Measurements from ENCODE around the gene CRKL.
"Not testable (repeated sequence)": the region's sequence is repeated elsewhere in the genome, so short reads cannot be mapped to it uniquely, and the experiment has no call there.

The CRKL gene

DNA sequence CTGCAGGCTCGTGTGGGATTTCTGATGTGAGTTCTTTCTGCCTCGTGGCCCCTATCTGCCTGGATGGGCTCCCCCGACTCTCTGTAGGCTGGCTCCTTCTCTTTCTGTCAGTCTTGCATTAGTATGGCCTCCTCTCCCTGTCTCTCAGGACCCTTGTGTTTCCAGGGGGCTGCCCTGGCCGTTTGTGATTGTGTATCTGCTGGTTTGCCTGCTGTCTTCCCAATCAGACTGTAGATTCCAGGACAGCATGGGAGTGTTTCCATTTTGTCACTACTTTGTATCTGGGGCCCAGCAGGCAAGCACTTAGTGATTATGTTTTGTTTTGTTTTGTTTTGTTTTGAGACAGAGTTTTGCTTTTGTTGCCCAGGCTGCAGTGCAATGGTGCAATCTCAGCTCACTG is 32.8 kb upstream of the CRKL start:
- Histone ChIP-seq H3K4me3 (ENCODE audit: low read depth, low read length) (no peak overlapping the region), H3K9ac (ENCODE audit: low read depth, low read length) (no peak overlapping the region), H3K9me3 (ENCODE audit: control insufficient read depth, insufficient read depth, low read length) (no peaks in the 10 kb centered on the region), H3K36me3 (ENCODE audit: control insufficient read depth, insufficient read depth, low read length) (peaks cover 33% of the 10 kb centered on the region), H3K4me1 (ENCODE audit: control insufficient read depth, insufficient read depth, low read length) (peaks cover 3% of the 10 kb centered on the region; the same call in 1 of the 2 replicates), H3K27ac (ENCODE audit: low read depth, low read length) (no peak overlapping the region), H3K27me3 (ENCODE audit: control insufficient read depth, insufficient read depth, low read length) (no peaks in the 10 kb centered on the region)

DNA sequence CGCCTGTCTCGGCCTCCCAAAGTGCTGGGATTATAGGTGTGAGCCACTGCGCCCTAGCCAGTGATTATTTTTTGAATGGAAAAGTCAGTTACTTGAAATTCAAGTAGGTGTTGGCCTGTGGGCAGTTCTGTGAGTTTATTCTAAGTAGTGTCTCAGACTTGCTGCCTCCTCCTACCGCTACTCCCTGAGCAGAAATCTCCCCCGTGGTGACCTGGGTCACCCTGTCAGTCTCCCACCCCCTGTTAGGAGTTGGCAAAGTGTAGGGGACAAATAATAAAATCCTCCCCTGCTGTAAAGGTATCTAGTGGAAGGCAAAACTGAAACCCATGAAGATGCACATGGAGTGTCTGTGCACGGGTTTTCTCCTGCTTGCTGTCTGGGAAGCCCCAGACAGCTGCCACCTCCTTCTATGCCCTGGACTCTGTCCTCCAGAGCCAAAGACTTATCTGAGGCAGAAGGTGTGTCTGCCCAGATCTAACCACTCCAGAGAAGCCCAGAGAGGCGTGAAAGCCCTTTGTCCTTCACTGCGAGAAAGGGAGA is 32.1 kb upstream of the CRKL start:
- Histone ChIP-seq H3K9ac (ENCODE audit: low read depth, low read length) (no peak overlapping the region), H3K4me3 (ENCODE audit: low read depth, low read length) (no peak overlapping the region)

DNA sequence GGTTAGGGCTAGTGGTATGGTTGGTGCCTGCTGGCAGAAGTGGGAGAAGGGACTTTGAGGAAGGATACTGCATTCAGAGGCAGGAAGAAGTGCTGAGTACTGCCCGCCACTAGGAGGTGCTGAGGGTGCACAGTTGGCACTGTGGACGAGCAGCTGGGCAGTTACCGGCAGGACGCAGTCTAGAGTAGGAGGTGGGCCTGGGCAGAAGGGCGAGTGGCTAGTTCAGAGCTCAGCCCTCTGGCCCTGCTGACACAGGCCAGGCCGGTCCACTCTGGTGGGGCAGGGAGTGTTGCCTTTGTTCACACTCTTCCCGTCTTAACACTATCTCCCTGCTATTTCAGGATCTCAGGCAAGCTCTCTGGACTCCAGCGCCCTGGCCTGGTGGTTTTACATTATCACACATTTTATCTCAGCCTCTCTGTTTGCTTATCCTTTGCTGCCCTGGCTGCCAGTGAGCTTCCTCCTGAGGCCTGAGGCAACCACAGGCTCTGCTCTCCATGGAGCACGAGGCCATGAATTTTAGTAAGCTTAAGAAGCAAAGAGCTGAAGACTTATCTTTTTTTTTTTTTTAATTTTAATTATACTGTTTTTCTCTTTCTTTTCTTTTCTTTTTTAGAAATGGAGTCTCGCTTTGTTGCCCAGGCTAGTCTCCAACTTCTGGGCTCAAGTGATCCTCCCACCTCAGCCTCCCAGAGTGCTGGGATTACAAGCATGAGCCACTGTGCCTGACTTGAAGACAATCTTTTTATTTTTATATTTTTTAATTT is 31.5 kb upstream of the CRKL start:
- Histone ChIP-seq H3K4me3 (ENCODE audit: low read depth, low read length) (no peak overlapping the region), H3K4me1 (ENCODE audit: control insufficient read depth, insufficient read depth, low read length) (peaks cover 3% of the 10 kb centered on the region; the same call in 1 of the 2 replicates), H3K36me3 (ENCODE audit: control insufficient read depth, insufficient read depth, low read length) (peaks cover 33% of the 10 kb centered on the region), H3K9ac (ENCODE audit: low read depth, low read length) (no peak overlapping the region), H3K27ac (ENCODE audit: low read depth, low read length) (no peak overlapping the region), H3K9me3 (ENCODE audit: control insufficient read depth, insufficient read depth, low read length) (no peaks in the 10 kb centered on the region), H3K27me3 (ENCODE audit: control insufficient read depth, insufficient read depth, low read length) (no peaks in the 10 kb centered on the region)

More for the DNA sequence above, 32.1 kb upstream of the CRKL start:
- Histone ChIP-seq H3K4me1 (ENCODE audit: control insufficient read depth, insufficient read depth, low read length) (peaks cover 3% of the 10 kb centered on the region; the same call in 1 of the 2 replicates), H3K27ac (ENCODE audit: low read depth, low read length) (no peak overlapping the region), H3K36me3 (ENCODE audit: control insufficient read depth, insufficient read depth, low read length) (peaks cover 33% of the 10 kb centered on the region), H3K27me3 (ENCODE audit: control insufficient read depth, insufficient read depth, low read length) (no peaks in the 10 kb centered on the region), H3K9me3 (ENCODE audit: control insufficient read depth, insufficient read depth, low read length) (no peaks in the 10 kb centered on the region)

DNA sequence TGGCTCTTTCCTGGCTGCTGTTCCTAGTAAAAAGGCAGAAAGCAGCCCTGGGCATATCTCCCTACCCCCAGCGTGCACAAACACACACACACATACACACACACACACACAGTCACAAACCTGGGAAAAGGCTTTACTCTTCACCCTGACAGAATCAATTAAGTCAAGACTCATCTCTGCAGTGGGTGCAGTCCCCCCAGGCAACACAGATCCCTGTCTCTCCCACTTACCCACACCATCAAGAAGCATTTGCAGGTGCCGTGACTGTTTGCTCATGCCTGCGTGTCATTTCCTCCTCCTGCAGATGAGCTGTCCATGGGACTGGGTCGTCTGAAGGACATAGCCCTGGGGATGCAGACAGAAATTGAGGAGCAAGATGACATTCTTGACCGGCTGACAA is 29.8 kb upstream of the CRKL start:
- Histone ChIP-seq H3K27ac (ENCODE audit: low read depth, low read length) (no peak overlapping the region), H3K9ac (ENCODE audit: low read depth, low read length) (no peak overlapping the region), H3K4me3 (ENCODE audit: low read depth, low read length) (no peak overlapping the region), H3K4me1 (ENCODE audit: control insufficient read depth, insufficient read depth, low read length) (peaks cover 3% of the 10 kb centered on the region; the same call in 1 of the 2 replicates), H3K36me3 (ENCODE audit: control insufficient read depth, insufficient read depth, low read length) (peaks cover 27% of the 10 kb centered on the region), H3K9me3 (ENCODE audit: control insufficient read depth, insufficient read depth, low read length) (no peaks in the 10 kb centered on the region), H3K27me3 (ENCODE audit: control insufficient read depth, insufficient read depth, low read length) (no peaks in the 10 kb centered on the region)

DNA sequence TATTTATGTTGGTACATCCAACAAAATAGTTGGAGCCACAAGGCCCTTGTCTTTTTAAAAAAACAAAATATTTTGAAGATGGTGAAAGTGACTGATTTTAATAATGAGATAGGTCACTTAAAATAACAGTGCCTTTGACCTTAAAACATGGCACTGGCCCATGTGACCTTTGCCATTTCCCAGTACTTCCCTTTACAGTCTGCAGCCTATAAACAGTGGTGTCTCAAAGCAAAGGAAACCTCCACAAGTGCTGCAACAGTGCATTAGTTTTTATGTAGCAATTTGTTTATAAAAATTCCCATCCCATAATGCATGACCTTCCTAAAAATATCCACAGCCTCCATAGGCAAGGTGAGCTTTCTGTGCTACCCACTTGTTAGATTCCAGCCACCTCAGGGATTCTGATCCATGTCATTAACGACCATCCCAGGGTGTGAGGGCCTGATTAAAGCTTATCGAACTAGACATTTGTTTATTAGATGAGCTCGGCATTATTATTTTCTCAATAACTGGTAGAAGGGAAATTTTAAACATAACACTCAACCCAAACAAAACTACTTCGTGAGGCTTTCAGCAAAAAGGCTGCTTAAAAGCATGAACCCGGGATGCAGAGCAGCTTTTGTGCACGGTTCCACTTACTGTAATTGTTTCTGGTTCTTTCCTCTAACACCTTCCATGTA is 28.0 kb upstream of the CRKL start:
- peaks cover 3% of the 10 kb centered on the region; the same call in 1 of the 2 replicates for H3K4me1 ChIP-seq (ENCODE audit: control insufficient read depth, insufficient read depth, low read length)
- no peaks in the 10 kb centered on the region for H3K27me3 ChIP-seq (ENCODE audit: control insufficient read depth, insufficient read depth, low read length)
- H3K36me3 ChIP-seq (ENCODE audit: control insufficient read depth, insufficient read depth, low read length), result peaks cover 21% of the 10 kb centered on the region
- no peak overlapping the region for H3K27ac ChIP-seq (ENCODE audit: low read depth, low read length)
- H3K4me3 ChIP-seq (ENCODE audit: low read depth, low read length), result no peak overlapping the region
- no peaks in the 10 kb centered on the region for H3K9me3 ChIP-seq (ENCODE audit: control insufficient read depth, insufficient read depth, low read length)
- no peak overlapping the region for H3K9ac ChIP-seq (ENCODE audit: low read depth, low read length)

DNA sequence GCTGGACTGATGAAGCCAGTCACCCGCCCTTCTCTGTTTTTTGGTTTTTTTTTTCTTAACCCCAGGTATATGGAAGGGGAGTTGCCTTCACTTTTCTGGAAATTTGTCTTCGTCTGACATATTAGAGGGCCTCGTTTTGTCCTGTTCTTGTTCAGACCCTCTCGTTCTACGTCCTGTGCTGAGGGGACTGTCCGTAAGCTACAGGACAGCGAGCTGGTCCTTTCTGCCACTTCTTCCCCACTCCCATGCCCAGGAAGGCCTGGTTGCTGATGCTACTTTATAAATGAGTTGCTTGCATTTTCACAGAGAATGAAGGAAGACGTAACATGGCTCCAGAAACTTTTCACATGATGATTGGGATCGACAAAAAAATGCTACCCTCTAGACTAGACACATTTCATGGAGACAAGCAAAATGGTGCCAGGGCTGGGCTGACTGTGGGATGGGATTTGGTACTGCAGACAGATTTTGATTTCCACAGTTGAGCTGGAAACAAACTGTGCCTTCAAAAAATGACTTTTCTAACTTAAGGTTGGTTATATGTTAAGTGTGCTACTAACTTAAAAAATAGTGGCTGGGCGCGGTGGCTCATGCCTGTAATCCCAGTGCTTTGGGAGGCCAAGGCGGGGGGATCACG is 27.2 kb upstream of the CRKL start:
- H3K9me3 ChIP-seq (ENCODE audit: control insufficient read depth, insufficient read depth, low read length), result no peaks in the 10 kb centered on the region
- no peak overlapping the region for H3K4me3 ChIP-seq (ENCODE audit: low read depth, low read length)
- H3K27ac ChIP-seq (ENCODE audit: low read depth, low read length), result no peak overlapping the region
- peaks cover 21% of the 10 kb centered on the region for H3K36me3 ChIP-seq (ENCODE audit: control insufficient read depth, insufficient read depth, low read length)
- no peak overlapping the region for H3K9ac ChIP-seq (ENCODE audit: low read depth, low read length)
- H3K4me1 ChIP-seq (ENCODE audit: control insufficient read depth, insufficient read depth, low read length), result peaks cover 3% of the 10 kb centered on the region; the same call in 1 of the 2 replicates
- H3K27me3 ChIP-seq (ENCODE audit: control insufficient read depth, insufficient read depth, low read length), result no peaks in the 10 kb centered on the region

DNA sequence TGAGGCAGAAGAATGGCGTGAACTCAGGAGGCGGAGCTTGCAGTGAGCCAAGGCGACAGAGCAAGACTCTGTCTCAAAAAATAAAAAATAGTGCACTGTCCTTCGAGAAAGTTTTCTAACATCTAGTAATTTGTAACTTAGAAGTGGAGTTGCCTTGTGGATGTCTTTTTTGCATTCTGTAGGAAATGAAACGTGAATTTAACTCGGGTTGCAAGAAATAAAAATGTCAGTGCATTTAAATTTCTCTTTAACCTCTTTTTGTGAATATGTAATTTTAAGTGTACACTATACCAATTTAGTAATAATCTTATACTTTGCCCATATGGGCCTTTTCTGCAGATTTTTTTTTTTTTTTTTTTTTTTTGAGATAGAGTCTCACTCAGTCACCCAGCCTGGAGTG is 26.2 kb upstream of the CRKL start:
- Histone ChIP-seq H3K27me3 (ENCODE audit: control insufficient read depth, insufficient read depth, low read length) (no peaks in the 10 kb centered on the region), H3K4me3 (ENCODE audit: low read depth, low read length) (no peak overlapping the region), H3K4me1 (ENCODE audit: control insufficient read depth, insufficient read depth, low read length) (no peaks in the 10 kb centered on the region), H3K36me3 (ENCODE audit: control insufficient read depth, insufficient read depth, low read length) (peaks cover 21% of the 10 kb centered on the region), H3K9ac (ENCODE audit: low read depth, low read length) (no peak overlapping the region), H3K27ac (ENCODE audit: low read depth, low read length) (no peak overlapping the region), H3K9me3 (ENCODE audit: control insufficient read depth, insufficient read depth, low read length) (no peaks in the 10 kb centered on the region)

DNA sequence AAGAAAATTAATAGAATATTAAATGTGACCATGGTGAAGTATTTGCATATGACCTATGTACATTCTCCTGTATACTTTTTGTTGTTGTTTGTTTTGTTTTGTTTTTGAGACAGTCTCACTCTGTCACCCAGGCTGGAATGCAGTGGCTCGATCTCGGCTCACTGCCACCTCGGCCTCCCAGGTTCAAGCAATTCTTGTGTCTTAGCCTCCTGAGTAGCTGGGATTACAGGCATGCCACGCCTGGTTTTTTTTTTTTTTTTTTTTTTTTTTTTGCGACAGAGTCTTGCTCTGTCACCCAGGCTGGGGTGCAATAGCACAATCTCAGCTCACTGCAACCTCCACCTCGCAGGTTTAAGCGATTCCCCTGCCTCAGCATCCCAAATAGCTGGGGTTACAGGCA is 19.5 kb upstream of the CRKL start:
- H3K9me3 ChIP-seq (ENCODE audit: control insufficient read depth, insufficient read depth, low read length), result not testable (repeated sequence)

DNA sequence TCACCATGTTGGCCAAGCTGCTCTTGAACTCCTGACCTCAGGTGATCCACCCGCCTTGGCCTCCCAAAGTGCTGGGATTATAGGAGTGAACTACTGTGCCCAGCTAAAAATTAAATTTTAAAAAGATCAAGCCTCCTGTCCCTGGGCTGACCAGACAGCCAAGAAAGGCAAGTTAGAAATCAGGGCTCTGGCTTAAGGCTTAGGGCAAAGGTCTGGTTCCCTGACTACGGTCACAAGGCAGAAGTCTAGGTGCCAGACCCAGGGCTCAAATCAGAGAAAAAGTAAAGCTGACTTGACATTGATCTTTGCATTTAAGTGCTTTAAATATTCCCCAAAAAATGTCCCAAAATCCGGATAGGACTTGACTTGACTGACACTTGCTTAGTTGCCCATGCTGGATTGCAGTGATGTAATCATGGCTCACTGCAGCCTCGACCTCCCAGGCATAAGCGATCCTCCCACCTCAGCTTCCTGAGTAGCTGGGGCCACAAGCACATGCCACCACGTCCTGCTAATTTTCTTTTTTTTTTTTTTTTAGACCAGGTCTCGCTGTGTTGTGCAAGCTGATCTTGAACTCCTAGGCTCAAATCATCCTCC is 17.3 kb upstream of the CRKL start:
- Histone ChIP-seq H3K9me3 (ENCODE audit: control insufficient read depth, insufficient read depth, low read length) (no peaks in the 10 kb centered on the region), H3K4me3 (ENCODE audit: low read depth, low read length) (no peak overlapping the region), H3K9ac (ENCODE audit: low read depth, low read length) (no peak overlapping the region), H3K36me3 (ENCODE audit: control insufficient read depth, insufficient read depth, low read length) (no peaks in the 10 kb centered on the region), H3K27me3 (ENCODE audit: control insufficient read depth, insufficient read depth, low read length) (no peaks in the 10 kb centered on the region), H3K4me1 (ENCODE audit: control insufficient read depth, insufficient read depth, low read length) (no peaks in the 10 kb centered on the region), H3K27ac (ENCODE audit: low read depth, low read length) (no peak overlapping the region)

More for the DNA sequence above, 19.5 kb upstream of the CRKL start:
- H3K9ac ChIP-seq (ENCODE audit: low read depth, low read length); H3K4me3 ChIP-seq (ENCODE audit: low read depth, low read length); H3K27ac ChIP-seq (ENCODE audit: low read depth, low read length); H3K4me1 ChIP-seq (ENCODE audit: control insufficient read depth, insufficient read depth, low read length); H3K36me3 ChIP-seq (ENCODE audit: control insufficient read depth, insufficient read depth, low read length); H3K27me3 ChIP-seq (ENCODE audit: control insufficient read depth, insufficient read depth, low read length): not testable (repeated sequence)

DNA sequence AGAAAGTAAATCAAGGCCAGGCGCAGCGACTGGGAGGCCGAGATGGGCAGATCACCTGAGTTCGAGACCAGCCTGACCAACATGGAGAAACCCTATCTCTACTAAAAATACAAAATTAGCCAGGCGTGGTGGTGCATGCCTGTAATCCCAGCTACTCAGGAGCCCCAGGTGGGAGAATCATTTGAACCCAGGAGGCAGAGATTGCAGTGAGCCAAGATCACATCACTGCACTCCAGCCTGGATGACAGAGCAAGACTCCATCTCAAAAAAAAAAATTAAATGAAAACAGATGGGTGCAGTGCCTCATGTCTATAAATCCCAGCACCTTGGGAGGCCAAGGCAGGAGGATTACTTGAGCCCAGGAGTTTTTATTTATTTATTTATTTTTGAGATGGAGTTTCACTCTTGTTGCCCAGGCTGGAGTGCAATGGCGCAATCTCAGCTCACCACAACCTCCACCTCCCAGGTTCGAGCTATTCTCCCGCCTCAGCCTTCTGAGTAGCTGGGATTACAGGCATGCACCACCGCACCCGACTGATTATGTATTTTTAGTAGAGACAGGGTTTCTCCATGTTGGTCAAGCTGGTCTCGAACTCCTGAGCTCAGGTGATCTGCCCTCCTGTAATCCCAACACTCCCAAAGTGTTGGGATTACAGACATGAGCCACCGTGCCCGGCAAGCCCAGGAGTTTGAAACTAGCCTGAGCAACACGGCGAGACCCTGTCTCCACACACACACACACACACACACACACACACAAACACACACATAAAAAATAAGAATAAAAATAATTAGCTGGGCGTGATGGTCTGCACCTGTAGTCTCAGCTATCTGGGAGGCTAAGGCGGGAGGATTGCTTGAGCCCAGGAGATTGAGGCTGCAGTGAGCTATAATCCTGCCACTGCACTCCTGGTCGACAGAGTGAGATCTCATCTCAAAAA is 15.8 kb upstream of the CRKL start:
- not testable (repeated sequence) for H3K36me3 ChIP-seq (ENCODE audit: control insufficient read depth, insufficient read depth, low read length); H3K9me3 ChIP-seq (ENCODE audit: control insufficient read depth, insufficient read depth, low read length); H3K27me3 ChIP-seq (ENCODE audit: control insufficient read depth, insufficient read depth, low read length); H3K4me3 ChIP-seq (ENCODE audit: low read depth, low read length); H3K27ac ChIP-seq (ENCODE audit: low read depth, low read length); H3K4me1 ChIP-seq (ENCODE audit: control insufficient read depth, insufficient read depth, low read length); H3K9ac ChIP-seq (ENCODE audit: low read depth, low read length)

Data from HUES48 (cell line).